HG03064 (cell line): ENCODE data around the gene SDC1.
A peak's percentile ranks its signal among the peaks of the same experiment; 100 is the strongest.

Source experiments
- ATAC-seq: cut with Tn5 transposase; IDR thresholded peaks from one replicate; pipeline ENCODE4 v1.9.1; 2021; ENCODE audit warnings: low read depth; ENCODE audit not compliant: unreplicated experiment

Gene SDC1

DNA sequence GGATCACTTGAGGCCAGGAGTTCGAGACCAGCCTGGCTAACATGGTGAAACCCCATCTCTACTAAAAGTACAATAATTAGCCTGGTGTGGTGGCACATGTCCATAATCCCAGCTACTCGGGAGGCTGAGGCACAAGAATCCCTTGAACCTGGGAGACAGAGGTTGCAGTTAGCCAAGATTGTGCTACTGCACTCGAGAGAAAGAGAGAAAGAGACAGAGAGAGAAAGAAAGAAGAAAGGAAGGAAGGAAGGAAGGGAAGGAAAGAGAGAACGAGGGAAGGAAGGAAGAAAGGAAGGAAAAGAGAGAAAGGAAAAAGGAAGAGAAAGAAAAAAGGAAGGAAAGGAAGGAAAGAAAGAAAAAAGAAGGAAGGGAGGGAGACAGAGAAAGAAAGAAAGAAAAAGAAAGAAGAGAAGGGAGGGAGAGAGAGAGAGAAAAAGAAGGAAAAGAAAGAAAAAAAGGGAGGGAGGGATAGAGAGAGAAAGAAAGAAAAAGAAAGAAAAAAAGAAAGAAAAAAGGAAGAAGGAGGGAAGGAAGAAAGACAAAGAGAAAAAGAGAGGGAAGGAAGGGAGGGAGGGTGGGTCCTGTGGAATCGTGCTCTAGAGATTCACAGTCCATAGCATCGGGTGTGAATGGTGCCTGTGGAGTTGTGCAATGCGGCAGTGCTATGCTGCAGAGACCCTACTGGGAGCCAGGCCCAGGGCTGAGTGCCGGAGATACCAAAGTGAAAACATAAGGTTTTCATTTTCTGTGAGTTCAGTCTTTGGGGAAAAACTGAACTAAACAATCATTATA lies 4.6 kb upstream of the SDC1 start:
- ATAC-seq, result no peak

DNA sequence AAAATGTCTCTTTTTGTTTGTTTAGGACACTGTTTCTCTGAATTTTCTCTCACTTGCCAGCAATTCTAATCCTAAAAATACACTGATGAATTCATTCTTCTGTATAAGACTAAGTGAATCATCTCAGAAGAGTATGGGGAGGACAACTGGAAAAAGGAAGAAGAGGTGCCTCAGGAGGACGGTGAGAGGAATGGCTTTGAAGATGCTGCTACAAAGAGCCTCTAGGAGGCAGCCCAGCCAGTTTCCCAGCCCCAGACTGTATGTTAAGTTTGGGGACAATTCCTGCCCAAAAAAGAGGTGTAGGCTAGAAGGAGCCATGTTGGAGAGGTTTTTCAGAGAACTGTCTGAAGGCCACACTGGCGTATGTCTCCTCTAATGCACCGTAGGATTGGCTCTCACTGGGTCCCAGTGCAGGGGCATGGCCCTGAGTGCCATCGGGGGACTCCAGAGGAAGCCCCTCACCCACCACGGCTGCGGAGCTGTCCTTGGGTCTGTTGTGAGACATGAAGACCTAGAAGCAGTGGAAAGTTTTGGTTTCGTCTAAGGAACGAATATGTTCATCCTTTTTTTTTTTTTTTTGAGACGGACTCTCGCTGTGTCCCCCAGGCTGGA lies 3.1 kb upstream of the SDC1 start:
- no peak for ATAC-seq

DNA sequence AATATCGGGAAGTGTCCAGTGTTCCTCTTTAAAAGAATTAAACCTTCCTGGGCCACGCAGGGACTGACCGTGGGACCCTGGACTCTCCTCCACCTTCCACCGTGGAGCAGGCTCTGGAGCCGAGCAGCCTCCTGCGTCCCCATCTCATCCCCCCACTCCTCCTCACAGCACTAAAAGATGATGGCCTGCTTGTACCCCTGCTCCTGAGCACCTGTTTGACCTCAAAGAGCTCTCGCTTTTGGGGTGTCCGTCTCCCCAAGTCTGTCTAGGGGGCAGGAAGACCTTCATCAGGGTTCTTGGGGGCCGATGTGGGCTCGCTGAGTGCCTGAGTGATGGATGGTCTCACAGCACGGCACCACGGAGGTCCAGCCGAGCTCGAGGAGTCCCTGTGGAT lies 1.2 kb upstream of the SDC1 start:
- no peak for ATAC-seq

- ATAC-seq, result peak; percentile 58
Observed at GRCh38 chr2:20225294-20226151, 593 bp upstream of the SDC1 start.

GRCh38 chr2:20224164-20224715 lies 690 bp downstream of the SDC1 start:
- ATAC-seq, result no peak

DNA sequence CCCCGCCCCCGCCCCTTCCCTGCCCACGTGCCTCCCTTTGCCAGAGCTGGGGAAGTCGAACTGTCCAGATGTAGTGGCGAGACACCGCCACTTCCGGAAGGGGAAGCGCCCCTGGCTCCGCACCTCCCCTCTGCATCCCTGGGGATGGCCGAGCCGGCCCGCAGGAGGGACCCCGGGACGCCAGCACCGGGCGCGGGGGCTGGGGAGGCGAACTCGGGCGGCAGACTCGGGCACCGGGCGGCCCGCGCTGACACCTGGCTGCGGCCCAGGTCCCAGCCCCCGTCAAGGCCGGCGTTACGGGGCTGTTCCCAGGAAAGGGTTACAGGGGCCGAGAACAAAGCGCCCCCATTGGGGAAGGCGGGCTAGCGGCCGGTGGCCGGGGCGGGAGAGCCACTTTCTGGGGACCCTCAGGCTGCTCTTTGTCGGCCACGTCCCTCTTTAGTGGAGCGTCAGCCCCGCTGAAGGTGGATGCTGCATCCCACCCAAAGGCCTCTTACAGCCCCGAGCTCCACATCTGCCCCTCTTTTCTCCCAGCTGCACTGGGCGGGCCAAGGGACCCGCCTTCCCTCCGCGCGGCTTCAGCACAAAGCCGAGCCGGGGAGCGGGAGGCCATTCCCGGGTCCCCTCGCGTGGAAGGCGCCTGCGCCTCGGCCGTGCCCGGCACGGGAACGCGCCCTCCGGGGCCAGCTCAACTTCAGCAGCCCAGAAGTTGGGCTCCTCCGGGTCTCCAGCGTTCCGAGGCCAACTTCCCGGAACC lies 1.3 kb downstream of the SDC1 start:
- ATAC-seq, result no peak

DNA sequence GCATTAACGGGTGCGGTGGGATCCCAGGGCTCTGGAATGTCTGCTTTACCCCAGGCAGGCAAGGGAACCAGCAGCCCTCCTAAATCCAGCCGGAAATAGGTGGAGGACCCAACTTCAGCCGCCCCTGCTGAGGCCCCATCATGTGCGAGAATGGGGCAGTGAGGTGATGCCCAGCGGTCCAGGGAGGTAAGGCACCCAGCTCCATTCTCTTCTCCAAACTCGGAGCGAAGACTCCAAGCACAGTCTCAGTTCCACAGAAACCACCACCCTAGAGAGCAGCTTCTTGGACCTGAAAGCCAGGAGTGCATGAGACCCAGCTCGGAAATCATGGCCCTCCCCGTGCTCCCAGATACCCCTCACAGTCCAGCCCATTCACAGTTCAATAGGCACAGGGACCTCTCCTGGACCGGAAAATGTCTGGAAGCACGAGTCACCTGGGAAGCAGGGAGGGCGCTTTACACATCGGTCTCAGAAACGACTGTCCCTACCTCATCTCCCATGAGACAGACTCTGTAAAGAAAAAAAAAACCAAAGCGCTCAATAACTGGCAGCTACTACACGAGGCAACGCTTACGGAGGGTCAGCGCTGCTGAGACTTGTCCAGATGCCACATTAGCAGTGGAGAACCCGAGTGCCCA lies 2.0 kb downstream of the SDC1 start:
- ATAC-seq, result no peak

DNA sequence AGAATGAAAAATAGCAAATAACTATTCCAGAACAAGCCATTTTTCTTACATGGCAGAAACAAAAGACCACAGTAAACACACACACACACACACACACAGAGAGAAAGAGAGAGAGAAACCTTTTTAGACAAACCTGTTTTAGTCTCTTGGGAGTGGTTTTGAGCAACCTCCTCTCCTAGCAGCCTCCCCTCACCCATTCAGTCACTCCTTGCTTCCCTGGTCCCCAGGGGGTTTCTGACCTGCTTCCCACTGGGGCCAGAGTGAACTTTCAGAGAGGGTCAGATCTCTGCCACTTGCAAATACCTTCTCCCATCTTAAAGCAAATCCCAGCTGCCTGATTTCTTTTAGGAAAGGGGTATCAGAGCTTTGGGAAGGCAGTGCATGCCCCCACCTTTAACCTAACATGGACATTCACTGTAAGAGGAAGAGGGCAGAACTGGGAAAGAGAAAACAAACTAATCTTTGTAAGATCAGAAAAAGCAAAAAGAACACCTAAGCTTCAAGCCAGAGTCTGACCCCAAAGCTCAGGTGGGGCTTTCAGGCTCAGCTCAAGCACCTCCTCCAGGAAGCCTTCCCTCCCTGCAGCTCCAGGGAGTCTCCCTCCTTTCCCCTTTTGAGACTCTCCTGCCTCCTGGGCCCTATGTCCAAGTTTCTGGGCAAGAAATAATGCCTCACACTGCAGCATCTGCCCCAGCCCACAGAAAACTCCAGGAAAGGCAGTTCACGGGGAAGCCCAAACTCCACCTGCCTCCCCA lies 2.7 kb downstream of the SDC1 start:
- no peak for ATAC-seq

- no peak for ATAC-seq
Observed at GRCh38 chr2:20221555-20221973, 3.4 kb downstream of the SDC1 start.

GRCh38 chr2:20220806-20221554 lies 4.0 kb downstream of the SDC1 start:
- no peak for ATAC-seq

DNA sequence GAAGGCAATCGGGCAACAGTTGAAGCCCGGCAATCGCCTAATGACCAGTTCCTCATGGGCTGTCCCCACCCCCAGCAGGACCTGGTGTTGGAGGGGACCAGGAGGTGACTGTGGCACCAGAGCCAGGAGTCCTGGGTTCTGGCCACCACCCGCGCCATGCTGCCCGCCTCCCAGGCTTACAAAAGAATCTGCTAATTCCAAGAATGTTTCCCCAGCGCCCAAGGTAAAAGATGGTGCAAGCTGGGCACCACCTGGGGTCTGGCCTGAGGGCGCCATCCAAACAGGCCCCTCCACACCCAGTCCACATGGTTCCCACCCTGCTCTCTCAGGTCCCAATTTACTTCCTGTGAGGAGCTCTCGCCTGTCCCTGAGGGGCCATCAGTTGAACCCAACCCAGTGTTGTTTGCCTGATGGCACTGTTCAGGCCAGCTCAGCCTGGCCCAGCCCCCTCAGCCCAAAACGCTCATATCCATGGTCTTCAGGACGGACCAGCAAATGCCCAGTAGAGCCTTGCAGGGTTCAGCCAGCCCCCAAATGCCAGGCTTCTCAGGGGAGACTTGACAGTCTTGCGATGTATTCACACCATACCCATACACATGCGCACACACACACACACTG lies 5.1 kb downstream of the SDC1 start:
- no peak for ATAC-seq

- ATAC-seq, result no peak
Observed at GRCh38 chr2:20218331-20219320, 6.3 kb downstream of the SDC1 start.

DNA sequence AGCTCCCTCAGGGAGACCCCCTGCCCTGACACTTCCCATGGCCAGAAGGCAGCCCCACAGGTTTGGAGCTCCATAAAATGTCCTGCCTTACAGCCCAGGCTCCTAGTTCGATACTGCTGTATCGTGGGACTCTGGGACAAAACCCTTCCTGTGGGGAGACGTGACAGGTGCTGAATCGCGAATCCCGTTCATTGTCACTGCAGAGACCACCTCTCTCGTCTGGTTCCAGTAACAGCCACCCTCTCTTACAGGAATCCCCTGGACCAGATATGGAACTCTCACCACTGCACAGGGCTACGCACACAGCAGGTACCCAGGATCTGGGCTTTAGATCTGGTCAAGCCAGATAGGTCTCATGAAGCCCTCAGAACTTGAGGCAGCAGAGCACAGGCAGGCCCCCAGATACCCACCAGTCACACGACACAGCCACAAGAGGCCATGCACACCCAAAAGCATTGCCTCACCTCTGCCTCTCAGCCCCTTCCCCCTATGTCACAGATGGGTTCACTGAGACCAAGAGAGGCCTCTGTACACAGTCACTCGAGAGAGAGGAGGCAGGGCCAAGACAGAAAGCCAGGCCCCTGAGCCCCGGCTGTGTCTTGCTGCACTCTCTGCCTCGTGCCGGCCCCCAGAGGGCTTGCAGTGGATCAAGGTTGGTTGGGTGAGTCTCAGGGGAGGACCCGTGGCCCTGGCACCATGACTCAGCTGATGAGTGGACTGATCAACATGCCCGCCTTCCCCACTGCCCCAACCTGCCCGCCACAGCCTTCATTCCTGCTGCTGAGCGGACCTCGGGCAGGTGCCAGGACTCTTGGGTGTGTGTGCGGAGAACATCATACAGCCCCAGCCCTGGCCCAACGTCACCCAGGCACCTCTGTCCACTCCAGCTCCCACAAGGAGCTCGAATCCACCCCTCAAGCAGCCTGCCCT lies 7.6 kb downstream of the SDC1 start:
- ATAC-seq, result no peak

DNA sequence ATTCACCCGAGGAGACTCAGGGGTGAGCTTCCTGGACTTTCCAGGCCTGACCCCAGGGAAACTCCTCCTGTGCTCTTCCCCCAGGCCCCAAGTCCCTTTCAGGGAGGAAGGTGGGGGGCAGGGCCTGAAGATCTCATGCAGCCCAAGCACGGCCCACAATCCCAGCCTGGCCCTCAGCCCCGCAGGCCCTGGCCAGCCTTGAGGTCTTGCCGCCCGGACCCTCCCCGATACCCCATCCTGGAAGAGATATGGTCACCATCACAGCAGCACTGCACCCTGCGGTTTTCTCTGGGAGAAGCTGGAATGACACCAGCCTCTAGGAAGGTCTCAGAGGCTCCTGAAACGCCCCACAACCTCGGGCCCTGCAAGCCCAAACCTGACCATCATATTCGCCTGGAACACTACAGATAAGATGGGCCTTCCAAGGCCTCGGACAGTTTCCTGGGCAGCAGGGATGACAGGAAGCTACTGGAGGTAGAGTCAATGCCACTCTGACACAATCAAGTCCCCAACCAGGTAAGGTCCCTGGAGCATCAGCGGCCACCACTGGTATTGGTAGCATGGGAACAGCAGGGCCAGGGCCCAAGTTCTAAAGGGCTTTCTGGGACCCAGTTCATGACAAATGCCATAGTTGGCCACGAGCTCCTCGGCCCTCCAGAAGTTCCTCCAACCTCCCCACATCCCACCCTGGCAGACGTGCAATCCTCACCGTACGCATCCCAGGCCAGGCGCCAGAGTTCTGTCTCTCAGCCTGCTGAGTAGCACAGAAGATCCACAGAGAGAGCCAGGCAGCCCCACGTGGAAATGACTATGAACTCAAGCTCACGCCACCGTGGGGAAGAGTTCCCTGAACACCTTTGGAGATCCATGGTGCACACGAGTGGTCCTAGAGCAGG lies 8.6 kb downstream of the SDC1 start:
- ATAC-seq, result no peak
